ENCODE results near the gene LENG9. TPM values are rescaled to one million over a fixed set of nuclear protein-coding genes. Genes with fewer than 3 reads are reported as not detected.

Gene LENG9
- total RNA-seq, 1 donor from 2014 or later = 2.9 TPM

- intact Hi-C loops (cut with DNase I) = no loop called here
- no peak for DNase-seq (ENCODE audit: low spot score)
Measured at GRCh38 chr19:54429176-54429495, 34.4 kb downstream of the LENG9 start.

DNA sequence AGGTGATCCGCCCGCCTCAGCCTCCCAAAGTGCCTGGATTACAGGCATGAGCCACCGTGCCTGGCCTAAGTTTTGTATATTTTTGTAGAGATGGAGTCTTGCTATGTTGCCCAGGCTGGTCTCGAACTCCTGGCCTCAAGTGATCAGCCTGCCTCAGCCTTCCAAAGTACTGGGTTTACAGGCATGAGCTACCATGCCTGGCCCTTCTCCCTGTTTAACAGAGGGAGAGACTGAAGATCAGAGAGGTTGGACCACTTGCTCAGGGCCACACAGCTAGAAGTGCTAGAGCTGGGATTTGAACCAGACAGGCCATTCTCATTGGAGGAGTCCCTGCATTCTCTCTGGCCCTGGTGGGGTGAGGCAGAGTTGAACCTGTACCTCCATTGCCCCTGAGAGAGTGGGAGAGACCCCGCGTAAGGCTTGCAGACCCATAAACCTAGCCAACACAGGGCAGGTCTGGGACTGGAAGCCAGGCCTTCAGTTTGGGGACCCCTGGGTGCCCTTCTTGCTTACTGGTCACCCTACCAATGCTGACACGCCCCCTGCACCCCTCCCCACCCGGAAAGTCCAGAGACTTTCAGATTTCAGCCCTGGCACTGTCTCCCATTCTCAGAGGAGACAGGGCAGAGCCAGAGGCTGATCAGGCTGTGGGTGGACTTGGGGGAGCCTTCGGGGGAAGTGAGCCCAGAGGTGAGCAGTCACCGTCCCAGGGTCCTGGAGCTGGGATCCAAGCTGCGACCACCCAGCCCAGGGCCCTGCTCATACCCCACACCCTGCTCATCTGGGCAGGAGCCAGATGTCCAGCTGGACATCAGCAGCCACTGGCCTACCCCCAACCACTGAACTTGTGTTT is 35.0 kb downstream of the LENG9 start:
- DNase-seq (ENCODE audit: low spot score) = no peak
- intact Hi-C loops (cut with DNase I) = no loop called here

DNA sequence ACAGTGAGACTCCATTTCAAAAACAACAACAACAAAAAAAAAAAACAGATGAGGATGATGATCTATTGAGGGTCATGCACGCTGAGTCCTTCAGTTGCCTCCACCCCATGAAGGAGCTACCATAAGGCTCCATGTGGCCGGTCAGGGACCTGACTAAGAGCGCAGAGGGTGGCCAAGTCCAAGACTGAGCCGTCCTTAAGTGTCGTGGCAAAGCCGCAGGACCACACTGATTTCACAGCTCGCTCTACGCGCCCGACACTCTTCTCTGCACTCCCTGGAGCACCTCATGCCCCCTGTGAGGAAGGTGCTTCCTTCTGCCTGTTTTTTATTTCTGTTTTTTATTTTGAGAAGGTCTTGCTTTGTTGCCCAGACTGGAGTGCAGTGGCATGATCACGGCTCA is 36.0 kb downstream of the LENG9 start:
- intact Hi-C loops (cut with DNase I) = no loop called here
- no peak for DNase-seq (ENCODE audit: low spot score)

- intact Hi-C loops (cut with DNase I) = no loop called here
Measured at GRCh38 chr19:54426291-54426931, 37.2 kb downstream of the LENG9 start.

GRCh38 chr19:54425382-54425723 is 38.2 kb downstream of the LENG9 start:
- intact Hi-C loops (cut with DNase I) = no loop called here
- DNase-seq (ENCODE audit: low spot score) = no peak

More at GRCh38 chr19:54426291-54426931, 37.2 kb downstream of the LENG9 start:
- no peak for DNase-seq (ENCODE audit: low spot score)

GRCh38 chr19:54424660-54425381 is 38.8 kb downstream of the LENG9 start:
- intact Hi-C loops (cut with DNase I) = no loop called here
- no peak for DNase-seq (ENCODE audit: low spot score)

- DNase-seq (ENCODE audit: low spot score) = no peak
Measured at GRCh38 chr19:54424201-54424600, 39.4 kb downstream of the LENG9 start.

GRCh38 chr19:54422136-54422535 is 41.4 kb downstream of the LENG9 start:
- no peak for DNase-seq (ENCODE audit: low spot score)
- intact Hi-C loops (cut with DNase I) = no loop called here

More at GRCh38 chr19:54424201-54424600, 39.4 kb downstream of the LENG9 start:
- intact Hi-C loops (cut with DNase I) = no loop called here

- intact Hi-C loops (cut with DNase I) = no loop called here
- DNase-seq (ENCODE audit: low spot score) = no peak
Measured at GRCh38 chr19:54421521-54421920, 42.1 kb downstream of the LENG9 start.

DNA sequence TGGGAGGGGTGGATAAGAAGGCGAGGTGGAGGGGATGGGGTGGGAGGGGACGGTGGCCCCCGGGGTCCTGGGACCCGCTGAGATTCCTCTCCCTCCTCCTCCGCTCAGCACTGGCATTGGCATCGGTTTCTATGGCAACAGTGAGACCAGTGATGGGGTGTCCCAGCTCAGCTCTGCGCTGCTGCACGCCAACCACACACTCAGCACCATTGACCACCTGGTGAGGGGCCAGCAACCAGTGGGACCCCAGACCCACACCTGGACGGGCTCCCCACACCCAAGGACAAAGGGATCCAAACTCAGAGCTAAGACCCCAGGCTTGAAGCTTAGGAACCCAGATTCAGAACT is 42.4 kb downstream of the LENG9 start:
- intact Hi-C loops (cut with DNase I) = no loop called here
- no peak for DNase-seq (ENCODE audit: low spot score)

DNA sequence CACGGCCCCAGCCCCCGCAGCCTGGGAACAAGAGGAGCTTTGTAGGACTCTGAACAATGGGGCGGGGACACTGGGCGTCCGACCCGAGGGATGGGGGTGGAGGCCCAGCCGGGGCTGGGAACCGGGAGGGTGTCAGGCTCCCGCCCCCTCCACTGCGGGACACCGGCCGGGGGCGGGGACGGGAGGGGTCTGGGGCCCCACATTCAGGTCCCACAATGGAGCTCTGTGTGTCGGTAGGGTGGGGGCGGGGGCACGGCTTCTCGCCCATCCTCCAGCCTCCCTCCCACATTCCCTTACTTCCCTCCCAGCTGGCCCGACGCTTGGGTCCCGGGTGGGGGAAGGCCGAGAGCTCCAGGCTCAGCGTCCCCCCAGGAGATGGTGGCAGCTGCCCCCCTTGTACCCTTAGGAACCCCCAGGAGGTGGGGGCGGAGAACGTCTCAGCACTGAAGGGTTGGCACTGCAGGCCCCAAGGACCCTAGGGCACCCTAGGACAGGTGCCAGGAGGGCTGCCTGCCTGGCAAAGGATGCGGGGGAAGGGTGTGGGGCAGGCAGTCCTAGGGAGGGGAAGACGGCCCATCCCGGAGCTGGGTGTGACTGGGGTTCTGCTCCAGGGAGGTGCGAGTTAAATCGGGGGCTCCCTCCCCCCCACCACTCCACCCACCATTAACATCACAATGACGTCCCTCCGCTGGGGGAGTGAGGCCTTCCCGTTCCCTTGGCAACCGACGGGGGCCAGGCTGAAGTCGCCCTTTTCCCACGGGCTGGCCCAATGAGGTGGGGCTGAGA is 43.0 kb downstream of the LENG9 start:
- intact Hi-C loops (cut with DNase I) = no loop called here

DNA sequence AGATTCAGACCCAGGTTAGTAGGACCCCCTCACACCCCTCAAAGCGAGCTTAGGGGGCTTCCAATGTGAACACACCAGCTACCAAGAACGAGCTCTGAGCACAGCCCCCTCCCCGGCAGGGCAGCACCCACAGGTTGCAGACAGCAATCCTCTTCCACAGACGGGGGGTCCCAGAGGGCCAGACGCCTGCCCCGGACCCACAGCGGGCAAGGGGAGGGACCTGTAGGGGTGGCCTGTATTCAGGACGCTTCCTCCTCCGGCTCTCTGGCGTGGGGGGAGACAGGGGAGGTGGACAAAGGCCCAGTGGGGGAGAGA is 43.6 kb downstream of the LENG9 start:
- no peak for DNase-seq (ENCODE audit: low spot score)
- intact Hi-C loops (cut with DNase I) = no loop called here

More for the DNA sequence above, 43.0 kb downstream of the LENG9 start:
- no peak for DNase-seq (ENCODE audit: low spot score)

GRCh38 chr19:54418930-54419800 is 44.4 kb downstream of the LENG9 start:
- DNase-seq (ENCODE audit: low spot score) = no peak
- intact Hi-C loops (cut with DNase I) = no loop called here

GRCh38 chr19:54418030-54418929 is 45.3 kb downstream of the LENG9 start:
- DNase-seq (ENCODE audit: low spot score) = no peak
- intact Hi-C loops (cut with DNase I) = no loop called here

- intact Hi-C loops (cut with DNase I) = no loop called here
Measured at GRCh38 chr19:54416695-54417491, 46.7 kb downstream of the LENG9 start.

DNA sequence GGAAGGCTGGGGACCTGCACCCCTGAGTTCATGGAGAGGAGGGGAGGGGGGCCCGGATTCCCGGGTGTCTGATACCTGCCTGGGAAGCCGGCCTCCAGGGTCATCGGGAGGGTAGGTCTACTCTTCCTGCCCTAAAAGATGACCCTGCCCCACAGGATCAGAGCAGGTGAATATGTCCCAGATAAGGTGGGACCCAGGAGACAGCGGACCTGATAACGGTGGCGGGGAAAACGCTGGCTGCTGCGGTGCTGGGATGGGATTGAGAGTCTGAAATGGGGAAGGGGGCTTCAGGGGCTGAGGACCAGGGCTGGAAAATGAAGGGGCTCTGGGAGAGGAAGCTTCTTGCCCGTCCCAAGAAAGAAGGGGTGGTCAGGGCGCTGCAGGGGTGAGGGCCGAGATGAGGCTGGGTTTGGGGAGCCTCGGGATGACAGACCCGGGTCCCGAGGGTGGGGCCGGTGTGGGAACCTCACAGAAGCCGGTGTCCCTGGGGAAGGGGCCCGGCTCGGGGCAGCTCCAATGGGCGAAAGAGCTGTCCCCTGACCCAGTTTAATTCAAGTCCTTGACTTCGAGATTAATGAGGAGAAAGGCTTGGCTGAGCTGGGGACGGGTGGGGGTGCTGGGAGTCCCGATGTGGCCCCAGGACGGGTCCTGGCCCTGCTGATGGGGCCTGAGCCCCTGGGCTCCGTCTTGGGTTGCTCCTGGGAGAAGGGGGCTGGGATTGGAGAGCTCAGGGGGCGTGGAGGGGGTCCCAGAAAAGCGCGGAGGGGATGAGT is 47.5 kb downstream of the LENG9 start:
- intact Hi-C loops (cut with DNase I) = no loop called here
- DNase-seq (ENCODE audit: low spot score) = no peak

More at GRCh38 chr19:54416695-54417491, 46.7 kb downstream of the LENG9 start:
- DNase-seq (ENCODE audit: low spot score) = no peak
